GM19035 (cell line): ENCODE measurements around the gene MRPL36.
A peak's percentile ranks its signal among the peaks of the same experiment; 100 is the strongest.

Experiments
- ATAC-seq: cut with Tn5 transposase; IDR thresholded peaks from one replicate; pipeline ENCODE4 v1.9.1; 2021; ENCODE audit not compliant: unreplicated experiment

MRPL36 gene

GRCh38 chr5:1765880-1766235 lies 33.8 kb downstream of the MRPL36 start:
- no peak for ATAC-seq

GRCh38 chr5:1765141-1765879 lies 34.3 kb downstream of the MRPL36 start:
- peak; percentile 88 for ATAC-seq

GRCh38 chr5:1764606-1764960 lies 35.1 kb downstream of the MRPL36 start:
- no peak for ATAC-seq

- no peak for ATAC-seq
Observed at GRCh38 chr5:1763960-1764605, 35.6 kb downstream of the MRPL36 start.

GRCh38 chr5:1763548-1763911 lies 36.1 kb downstream of the MRPL36 start:
- ATAC-seq = no peak

GRCh38 chr5:1762883-1763547 lies 36.6 kb downstream of the MRPL36 start:
- no peak for ATAC-seq

- no peak for ATAC-seq
Observed at GRCh38 chr5:1762121-1762882, 37.3 kb downstream of the MRPL36 start.

- ATAC-seq = no peak
Observed at GRCh38 chr5:1761453-1761755, 38.2 kb downstream of the MRPL36 start.

GRCh38 chr5:1760656-1761452 lies 38.8 kb downstream of the MRPL36 start:
- no peak for ATAC-seq

- ATAC-seq = no peak
Observed at GRCh38 chr5:1760231-1760630, 39.4 kb downstream of the MRPL36 start.

- no peak for ATAC-seq
Observed at GRCh38 chr5:1759378-1759970, 40.2 kb downstream of the MRPL36 start.

- no peak for ATAC-seq
Observed at GRCh38 chr5:1758574-1758973, 41.1 kb downstream of the MRPL36 start.

- ATAC-seq = no peak
Observed at GRCh38 chr5:1757511-1757910, 42.1 kb downstream of the MRPL36 start.

- no peak for ATAC-seq
Observed at GRCh38 chr5:1756481-1756880, 43.2 kb downstream of the MRPL36 start.

- no peak for ATAC-seq
Observed at GRCh38 chr5:1755321-1755949, 44.2 kb downstream of the MRPL36 start.

GRCh38 chr5:1754531-1755220 lies 45.0 kb downstream of the MRPL36 start:
- ATAC-seq = no peak

GRCh38 chr5:1753490-1753889 lies 46.1 kb downstream of the MRPL36 start:
- no peak for ATAC-seq

GRCh38 chr5:1752881-1753280 lies 46.8 kb downstream of the MRPL36 start:
- ATAC-seq = no peak
